Nephron progenitor cell (in vitro differentiated cells): Measurements from ENCODE around the gene ADTRP.

Experiments
- DNase-seq: peaks from one replicate; pipeline ENCODE4 v3.0.0; 2021
- H3K27ac Mint-ChIP-seq: 2 replicates; pipeline ENCODE4 v1.8.0; 2021; ENCODE audit warnings: mild to moderate bottlenecking, moderate library complexity, mixed read lengths
- H3K27me3 Mint-ChIP-seq: 2 replicates; pipeline ENCODE4 v1.8.0; 2021; ENCODE audit warnings: mild to moderate bottlenecking, low read depth, mixed read lengths; ENCODE audit not compliant: poor library complexity
- H3K36me3 Mint-ChIP-seq: 2 replicates; pipeline ENCODE4 v1.8.0; 2021; ENCODE audit warnings: low read depth, mixed read lengths
- H3K4me1 Mint-ChIP-seq: 2 replicates; pipeline ENCODE4 v1.8.0; 2021; ENCODE audit warnings: mixed read lengths
- H3K4me3 Mint-ChIP-seq: 2 replicates; pipeline ENCODE4 v1.8.0; 2021; ENCODE audit warnings: mild to moderate bottlenecking, moderate library complexity, mixed read lengths
- H3K9me3 Mint-ChIP-seq: 2 replicates; pipeline ENCODE4 v1.8.0; 2021; ENCODE audit warnings: mild to moderate bottlenecking, moderate library complexity, mixed read lengths
- TF ChIP-seq, protein P1 (sequence below): fragments of 200-600 bp; sonication (generic); IDR thresholded peaks from 2 replicates; pipeline ENCODE4 v1.5.0; 2021; ENCODE audit warnings: antibody characterized with exemption

Gene ADTRP

DNA sequence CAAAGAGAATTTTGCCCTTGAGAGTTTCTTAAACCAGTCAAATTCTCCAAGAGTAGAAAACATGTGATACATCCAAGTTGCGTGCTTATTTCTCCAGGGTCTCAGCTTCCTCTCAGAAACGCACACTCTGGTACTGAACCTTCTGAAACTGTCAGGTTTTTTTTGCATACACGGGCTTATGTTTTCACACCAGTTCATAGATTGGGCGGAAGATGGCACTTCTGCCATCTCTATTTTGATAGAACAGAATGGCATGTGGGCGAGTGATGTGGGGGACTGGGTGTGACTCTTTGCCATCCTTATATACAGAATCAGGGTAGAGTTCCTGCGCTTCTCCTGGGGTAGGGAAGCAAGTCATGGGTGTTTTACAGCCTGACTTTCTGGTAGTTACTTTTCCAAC, 56.4 kb downstream of the ADTRP start:
- H3K36me3 Mint-ChIP-seq, result no peaks in the 10 kb centered on the region
- peaks cover 7% of the 10 kb centered on the region for H3K9me3 Mint-ChIP-seq
- DNase-seq, result no peak
- TF ChIP-seq, protein P1, sequence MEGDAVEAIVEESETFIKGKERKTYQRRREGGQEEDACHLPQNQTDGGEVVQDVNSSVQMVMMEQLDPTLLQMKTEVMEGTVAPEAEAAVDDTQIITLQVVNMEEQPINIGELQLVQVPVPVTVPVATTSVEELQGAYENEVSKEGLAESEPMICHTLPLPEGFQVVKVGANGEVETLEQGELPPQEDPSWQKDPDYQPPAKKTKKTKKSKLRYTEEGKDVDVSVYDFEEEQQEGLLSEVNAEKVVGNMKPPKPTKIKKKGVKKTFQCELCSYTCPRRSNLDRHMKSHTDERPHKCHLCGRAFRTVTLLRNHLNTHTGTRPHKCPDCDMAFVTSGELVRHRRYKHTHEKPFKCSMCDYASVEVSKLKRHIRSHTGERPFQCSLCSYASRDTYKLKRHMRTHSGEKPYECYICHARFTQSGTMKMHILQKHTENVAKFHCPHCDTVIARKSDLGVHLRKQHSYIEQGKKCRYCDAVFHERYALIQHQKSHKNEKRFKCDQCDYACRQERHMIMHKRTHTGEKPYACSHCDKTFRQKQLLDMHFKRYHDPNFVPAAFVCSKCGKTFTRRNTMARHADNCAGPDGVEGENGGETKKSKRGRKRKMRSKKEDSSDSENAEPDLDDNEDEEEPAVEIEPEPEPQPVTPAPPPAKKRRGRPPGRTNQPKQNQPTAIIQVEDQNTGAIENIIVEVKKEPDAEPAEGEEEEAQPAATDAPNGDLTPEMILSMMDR, result no peak
- H3K27ac Mint-ChIP-seq, result no peak overlapping the region
- H3K4me1 Mint-ChIP-seq, result peaks cover 20% of the 10 kb centered on the region
- H3K4me3 Mint-ChIP-seq, result no peak overlapping the region
- H3K27me3 Mint-ChIP-seq, result peaks cover 5% of the 10 kb centered on the region

DNA sequence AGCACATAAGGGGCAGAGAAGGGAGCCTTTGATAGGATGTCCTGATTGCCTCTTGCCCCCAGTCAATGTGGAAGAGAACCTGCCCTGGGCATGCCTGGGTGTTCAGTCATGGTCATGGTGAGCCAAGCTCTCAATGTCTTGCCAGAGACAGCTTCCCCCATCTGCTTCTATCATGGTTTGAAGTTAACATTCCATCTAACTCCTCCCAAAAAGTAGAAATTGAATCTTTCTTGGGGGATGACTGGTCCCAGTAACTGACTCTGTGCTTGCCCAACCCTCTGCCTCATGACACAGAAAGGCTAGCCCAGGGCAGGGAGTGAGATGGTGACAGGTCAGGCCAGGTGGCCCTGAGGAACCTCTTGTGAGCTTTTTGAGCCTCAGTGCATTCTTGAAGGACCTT, 60.1 kb downstream of the ADTRP start:
- DNase-seq, result no peak
- Mint-ChIP-seq H3K4me1 (peaks cover 33% of the 10 kb centered on the region), H3K36me3 (no peaks in the 10 kb centered on the region), H3K27ac (no peak overlapping the region), H3K4me3 (no peak overlapping the region), H3K9me3 (no peaks in the 10 kb centered on the region), H3K27me3 (peaks cover 5% of the 10 kb centered on the region)
- TF ChIP-seq, protein P1, result no peak

DNA sequence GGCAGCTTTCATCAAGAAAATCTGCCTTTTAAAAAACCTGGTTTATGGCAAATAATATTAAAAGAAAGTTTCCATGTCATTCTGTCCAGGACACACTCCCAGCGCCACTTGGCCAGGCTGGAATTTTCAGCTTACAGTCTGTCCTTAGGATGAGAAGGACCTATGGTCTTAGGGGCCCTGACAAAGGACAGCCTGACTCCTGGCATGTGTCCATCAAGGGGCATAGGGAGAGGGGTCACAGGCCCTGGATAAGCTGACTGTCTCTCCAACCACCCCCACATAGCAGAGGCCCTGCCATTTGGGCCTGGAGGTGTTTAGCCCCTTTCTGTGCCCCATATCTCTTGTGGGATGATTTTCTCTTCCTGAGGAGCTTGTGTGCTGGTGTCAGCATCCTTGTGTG, 60.6 kb downstream of the ADTRP start:
- Mint-ChIP-seq H3K4me1 (peaks cover 33% of the 10 kb centered on the region), H3K27ac (no peak overlapping the region), H3K27me3 (peaks cover 5% of the 10 kb centered on the region), H3K4me3 (no peak overlapping the region), H3K36me3 (no peaks in the 10 kb centered on the region), H3K9me3 (no peaks in the 10 kb centered on the region)
- DNase-seq, result no peak
- TF ChIP-seq, protein P1, result no peak

DNA sequence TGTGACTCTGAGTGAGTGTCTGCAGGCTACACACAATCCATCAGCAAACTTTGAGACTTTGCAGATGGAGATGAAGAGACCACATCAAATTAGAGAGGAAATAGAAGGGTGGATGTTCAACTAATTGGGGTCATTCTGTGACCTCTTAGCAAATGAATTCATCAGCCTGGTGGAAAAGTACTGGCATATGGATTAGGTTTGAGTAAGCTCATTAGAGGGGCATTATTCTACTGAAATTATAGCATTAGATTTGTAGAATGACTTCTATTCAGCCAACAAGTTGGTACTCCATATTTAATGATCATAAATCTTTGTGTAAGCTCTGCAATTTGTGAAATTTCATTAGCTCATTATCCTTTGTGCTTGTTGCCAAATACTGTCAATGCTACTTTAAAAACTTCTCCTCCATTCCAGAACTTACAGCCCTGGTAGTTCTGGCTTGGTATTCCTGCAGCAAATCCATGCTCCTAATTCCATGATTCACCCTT, 63.8 kb downstream of the ADTRP start:
- H3K4me3 Mint-ChIP-seq, result no peak overlapping the region
- no peaks in the 10 kb centered on the region for H3K36me3 Mint-ChIP-seq
- peaks cover 57% of the 10 kb centered on the region for H3K4me1 Mint-ChIP-seq
- H3K9me3 Mint-ChIP-seq, result no peaks in the 10 kb centered on the region
- H3K27ac Mint-ChIP-seq, result no peak overlapping the region
- no peak for DNase-seq
- H3K27me3 Mint-ChIP-seq, result no peaks in the 10 kb centered on the region
- TF ChIP-seq, protein P1, result no peak

DNA sequence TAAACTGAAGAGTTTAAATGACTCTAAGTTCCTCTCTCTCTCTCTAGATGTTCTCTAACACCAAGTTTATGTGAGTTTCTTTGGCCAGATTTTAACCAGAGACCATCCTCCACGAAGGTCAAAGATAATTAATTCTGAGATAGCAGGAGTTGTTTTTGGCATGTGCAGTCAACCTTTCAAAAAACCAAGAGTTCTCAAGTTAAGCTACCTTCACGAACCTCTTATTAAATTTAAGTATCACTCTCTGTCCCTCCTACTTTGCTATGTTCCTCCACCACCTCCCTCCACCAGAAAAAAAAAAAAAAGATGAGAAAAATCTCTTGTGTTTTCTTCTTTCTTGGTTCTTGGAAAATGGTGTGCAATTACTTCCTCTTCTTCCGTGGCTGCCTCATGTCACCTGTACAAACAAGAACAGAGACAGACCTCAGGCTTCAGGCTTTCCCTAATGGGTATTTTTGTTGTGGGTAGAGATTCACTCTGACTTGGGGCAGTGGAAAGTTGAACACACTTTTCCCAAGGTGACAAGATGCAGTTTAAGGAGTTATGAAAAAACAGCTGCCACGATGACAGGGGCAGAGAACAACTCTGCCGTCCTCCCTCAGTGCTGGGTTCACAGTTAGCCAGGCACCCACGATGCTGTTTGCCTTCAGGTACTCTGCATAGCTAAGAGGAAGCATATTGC, 64.3 kb downstream of the ADTRP start:
- DNase-seq, result no peak
- Mint-ChIP-seq H3K27ac (peak overlapping the region; percentile 73), H3K27me3 (no peaks in the 10 kb centered on the region), H3K4me1 (peaks cover 57% of the 10 kb centered on the region), H3K9me3 (peaks cover under 1% of the 10 kb centered on the region), H3K4me3 (no peak overlapping the region), H3K36me3 (no peaks in the 10 kb centered on the region)
- TF ChIP-seq, protein P1, result no peak

DNA sequence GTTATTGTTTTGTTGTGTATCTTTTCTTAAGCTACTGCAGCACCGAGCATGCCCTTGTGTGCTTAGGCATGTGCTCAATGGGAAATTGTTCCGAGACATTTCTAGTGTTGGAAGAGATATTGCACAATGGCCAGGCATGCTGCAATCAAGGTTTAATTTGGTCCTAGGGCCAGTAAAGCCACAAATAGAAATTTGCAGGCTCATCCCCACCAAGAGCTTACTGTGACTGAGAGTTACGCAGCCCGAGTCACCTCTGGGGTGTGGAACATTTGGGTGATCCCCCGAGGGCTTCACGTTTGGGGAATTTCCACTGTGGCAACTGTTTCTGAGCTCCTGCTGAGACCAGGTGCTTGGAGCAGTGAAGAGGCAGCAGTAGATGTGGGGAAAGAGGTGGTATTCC, 65.8 kb downstream of the ADTRP start:
- H3K9me3 Mint-ChIP-seq, result peaks cover 5% of the 10 kb centered on the region
- H3K4me3 Mint-ChIP-seq, result no peak overlapping the region
- H3K27me3 Mint-ChIP-seq, result no peaks in the 10 kb centered on the region
- TF ChIP-seq, protein P1, result no peak
- H3K27ac Mint-ChIP-seq, result no peak overlapping the region
- H3K4me1 Mint-ChIP-seq, result peaks cover 57% of the 10 kb centered on the region
- H3K36me3 Mint-ChIP-seq, result no peaks in the 10 kb centered on the region
- no peak for DNase-seq
